ENCODE measurements around the gene CASK.
"Not testable (repeated sequence)": the region's sequence is repeated elsewhere in the genome, so short reads cannot be mapped to it uniquely, and the experiment has no call there.

Gene CASK

DNA sequence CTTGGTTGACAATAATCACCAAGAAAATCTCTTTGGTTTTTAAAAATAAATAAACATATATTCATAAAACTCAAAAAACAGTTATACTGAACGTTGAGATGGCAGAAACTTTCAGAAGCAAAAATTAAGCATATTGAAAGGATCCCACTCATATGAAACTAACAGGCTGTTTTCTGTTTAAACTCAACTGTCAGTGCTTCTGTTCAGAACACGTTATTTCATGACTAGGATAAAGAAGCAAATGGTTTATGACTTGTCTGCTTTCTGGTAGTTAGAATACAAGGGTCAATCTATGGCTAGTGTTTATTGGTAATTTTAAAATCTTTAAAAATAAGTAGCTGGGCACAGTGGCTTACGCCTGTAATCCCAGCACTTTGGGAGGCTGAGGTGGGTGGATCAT lies 195.2 kb downstream of the CASK start:
- TF ChIP-seq, protein P1, sequence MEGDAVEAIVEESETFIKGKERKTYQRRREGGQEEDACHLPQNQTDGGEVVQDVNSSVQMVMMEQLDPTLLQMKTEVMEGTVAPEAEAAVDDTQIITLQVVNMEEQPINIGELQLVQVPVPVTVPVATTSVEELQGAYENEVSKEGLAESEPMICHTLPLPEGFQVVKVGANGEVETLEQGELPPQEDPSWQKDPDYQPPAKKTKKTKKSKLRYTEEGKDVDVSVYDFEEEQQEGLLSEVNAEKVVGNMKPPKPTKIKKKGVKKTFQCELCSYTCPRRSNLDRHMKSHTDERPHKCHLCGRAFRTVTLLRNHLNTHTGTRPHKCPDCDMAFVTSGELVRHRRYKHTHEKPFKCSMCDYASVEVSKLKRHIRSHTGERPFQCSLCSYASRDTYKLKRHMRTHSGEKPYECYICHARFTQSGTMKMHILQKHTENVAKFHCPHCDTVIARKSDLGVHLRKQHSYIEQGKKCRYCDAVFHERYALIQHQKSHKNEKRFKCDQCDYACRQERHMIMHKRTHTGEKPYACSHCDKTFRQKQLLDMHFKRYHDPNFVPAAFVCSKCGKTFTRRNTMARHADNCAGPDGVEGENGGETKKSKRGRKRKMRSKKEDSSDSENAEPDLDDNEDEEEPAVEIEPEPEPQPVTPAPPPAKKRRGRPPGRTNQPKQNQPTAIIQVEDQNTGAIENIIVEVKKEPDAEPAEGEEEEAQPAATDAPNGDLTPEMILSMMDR (IDR thresholded peaks at IDR 0.05; ENCODE audit: borderline replicate concordance, insufficient read depth, low read depth, low read length) = no peak
- H3K4me3 ChIP-seq (ENCODE audit: low read depth, low read length) = no peak overlapping the region

DNA sequence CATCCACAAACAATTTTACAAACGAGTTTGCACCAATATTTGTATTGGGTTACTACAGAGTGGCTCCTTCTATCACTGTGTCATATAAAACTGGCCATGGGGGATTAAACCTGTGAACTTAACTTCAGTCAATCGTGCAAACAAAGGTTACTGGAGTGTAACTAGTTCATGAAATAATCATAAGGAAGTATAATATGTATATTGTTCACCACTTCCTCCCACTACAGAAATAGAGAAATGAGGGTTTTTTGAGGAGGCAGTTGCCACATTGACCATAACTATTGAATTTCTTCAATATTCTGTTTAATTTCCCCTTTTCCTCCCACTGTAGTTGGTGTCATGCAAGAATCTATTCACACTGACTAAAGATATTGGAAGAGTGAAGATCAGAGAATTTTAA lies 199.5 kb downstream of the CASK start, which contains the start of gene GPR82:
TSS of gene GPR82 (plus strand) at position 356 of the 400 bp plus-strand sequence. CDS start 2,846 bp downstream, outside the sequence.
- TF ChIP-seq, protein P1 (IDR thresholded peaks at IDR 0.05; ENCODE audit: borderline replicate concordance, insufficient read depth, low read depth, low read length) = no peak
- no peak within 1 kb of the TSS for H3K4me3 ChIP-seq (ENCODE audit: low read depth, low read length)

DNA sequence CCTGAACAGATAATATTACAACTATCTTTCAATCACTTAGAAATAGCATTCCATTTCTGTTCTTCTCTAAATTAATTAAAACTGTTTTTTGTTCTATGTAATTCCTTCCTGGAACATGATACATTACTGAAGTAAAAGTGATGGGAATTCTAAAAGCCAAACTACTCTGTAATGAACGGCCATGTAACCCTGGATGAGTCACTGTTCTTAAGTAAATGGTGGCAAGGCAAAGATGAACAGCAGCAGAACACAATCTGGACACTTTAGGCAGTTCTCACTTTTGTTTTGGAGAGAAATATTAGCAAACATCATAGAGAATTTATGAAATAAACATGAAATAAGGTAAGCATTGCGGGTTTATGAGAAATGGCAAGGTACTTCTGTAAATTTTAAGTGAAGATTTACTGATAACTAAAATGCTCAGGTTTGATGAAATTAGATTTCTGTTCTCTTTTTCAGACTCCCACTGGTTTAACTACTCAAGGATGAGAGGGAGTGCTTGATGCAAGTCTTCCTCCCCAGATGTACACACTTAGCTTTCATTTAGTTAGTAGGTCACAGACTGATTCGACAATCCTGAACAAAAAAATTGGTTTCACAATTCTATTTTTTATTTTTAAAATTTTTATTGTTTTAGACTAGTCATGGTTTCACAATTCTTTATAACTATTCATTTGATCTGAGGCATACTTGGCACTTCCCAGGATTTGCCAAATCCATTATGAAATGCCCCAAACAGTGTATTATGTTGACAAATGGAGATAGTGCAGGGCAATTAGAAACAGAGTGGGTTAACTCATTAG lies 200.3 kb downstream of the CASK start:
- no peak overlapping the region for H3K4me3 ChIP-seq (ENCODE audit: low read depth, low read length)
- TF ChIP-seq, protein P1 (IDR thresholded peaks at IDR 0.05; ENCODE audit: borderline replicate concordance, insufficient read depth, low read depth, low read length) = no peak

DNA sequence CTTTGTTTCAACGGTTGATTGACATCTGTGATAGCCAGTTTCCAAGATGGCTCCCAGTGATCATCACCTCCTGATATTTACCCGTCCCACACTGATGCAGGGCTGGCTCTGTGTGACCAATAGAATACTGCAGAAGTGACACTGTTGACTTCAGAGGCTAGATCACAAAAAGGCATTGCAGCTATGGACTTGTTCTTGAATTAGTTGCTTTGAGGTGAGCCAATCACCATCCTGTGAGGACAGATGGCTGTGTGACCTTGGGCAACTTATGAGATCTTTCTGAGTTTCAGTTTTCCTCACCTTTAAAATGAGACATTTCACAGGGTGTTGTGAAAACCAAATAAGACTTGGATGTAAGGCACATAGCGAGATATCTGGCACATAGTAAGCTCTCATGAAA lies 201.1 kb downstream of the CASK start:
- TF ChIP-seq, protein P1 (IDR thresholded peaks at IDR 0.05; ENCODE audit: borderline replicate concordance, insufficient read depth, low read depth, low read length) = no peak
- H3K4me3 ChIP-seq (ENCODE audit: low read depth, low read length) = no peak overlapping the region

DNA sequence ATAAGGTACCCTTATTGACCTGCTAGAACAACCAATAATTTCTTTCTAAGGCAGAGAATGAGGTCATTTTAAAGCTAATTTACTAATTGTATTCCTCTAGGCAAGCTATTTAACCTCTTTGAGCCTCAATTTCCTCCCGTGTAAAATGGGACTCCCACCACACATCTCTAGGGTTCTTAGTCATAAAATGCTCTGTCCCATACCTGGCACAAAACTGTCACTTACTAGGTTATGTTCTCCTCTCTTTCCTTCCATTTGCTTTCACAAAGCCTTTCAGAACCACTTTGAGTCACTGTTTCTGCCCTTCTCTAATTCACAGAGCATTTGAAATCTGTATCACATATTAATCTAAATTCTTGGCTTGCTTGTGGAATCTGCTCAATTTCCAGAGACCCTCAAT lies 201.8 kb downstream of the CASK start:
- TF ChIP-seq, protein P1 (IDR thresholded peaks at IDR 0.05; ENCODE audit: borderline replicate concordance, insufficient read depth, low read depth, low read length) = no peak
- no peak overlapping the region for H3K4me3 ChIP-seq (ENCODE audit: low read depth, low read length)

DNA sequence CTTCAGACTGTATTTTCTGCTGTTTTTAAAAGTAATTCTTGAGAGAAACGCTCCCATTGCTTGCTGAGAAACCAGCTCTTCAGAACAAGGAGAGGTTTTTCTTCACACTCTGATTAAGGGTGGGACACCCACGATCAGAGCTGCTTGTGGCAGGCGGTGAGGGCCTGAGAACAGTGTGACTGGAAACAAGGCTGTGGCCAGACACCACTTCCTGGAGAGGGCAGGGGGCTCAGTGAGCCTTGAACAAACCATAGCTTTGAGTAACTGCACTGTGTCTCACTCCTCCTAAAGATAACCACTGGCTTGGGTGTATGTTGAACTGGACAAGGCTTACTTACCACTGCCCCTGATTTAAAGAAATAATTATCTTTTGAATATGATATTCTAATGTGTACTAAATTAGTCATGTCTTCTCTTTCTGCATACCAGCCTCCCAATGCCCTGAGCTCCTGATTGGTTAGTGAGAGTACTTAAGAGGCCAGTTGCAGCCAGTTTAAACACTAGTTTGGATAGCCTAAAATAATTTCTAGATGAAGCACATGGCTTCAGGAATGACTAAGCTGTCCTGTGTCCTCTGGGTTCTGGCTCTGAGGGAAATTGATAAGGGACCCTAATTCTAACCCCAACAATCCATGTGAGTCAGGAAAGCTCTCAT lies 203.1 kb downstream of the CASK start:
- TF ChIP-seq, protein P1 (IDR thresholded peaks at IDR 0.05; ENCODE audit: borderline replicate concordance, insufficient read depth, low read depth, low read length) = no peak
- H3K4me3 ChIP-seq (ENCODE audit: low read depth, low read length) = no peak overlapping the region

DNA sequence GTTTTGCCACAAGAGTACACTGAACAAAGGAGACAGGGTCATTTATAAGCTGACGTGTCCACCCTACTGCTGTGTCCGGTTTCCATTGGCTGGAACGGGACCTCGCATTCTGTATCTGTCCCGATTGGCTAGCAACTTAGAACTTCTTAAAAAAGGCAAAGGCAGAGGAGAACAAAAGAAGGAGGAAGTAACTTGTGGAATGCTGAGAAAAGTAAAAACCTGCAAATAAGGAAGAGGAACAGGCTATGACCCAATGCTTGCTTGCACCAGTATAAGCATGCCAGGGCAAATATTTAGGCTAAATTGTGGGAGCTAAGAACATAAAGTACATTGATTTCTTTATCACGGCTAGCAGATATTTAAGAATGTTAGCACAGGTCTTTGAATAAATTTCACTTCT lies 203.7 kb downstream of the CASK start:
- H3K4me3 ChIP-seq (ENCODE audit: low read depth, low read length) = not testable (repeated sequence)

Data from GM12875 (cell line).